HG03064 (cell line): ENCODE data around the gene NALCN.

Experiments used
- ATAC-seq: cut with Tn5 transposase; IDR thresholded peaks from one replicate; pipeline ENCODE4 v1.9.1; 2021; ENCODE audit warnings: low read depth; ENCODE audit not compliant: unreplicated experiment

The NALCN gene

GRCh38 chr13:101144808-101145419 lies 271.4 kb downstream of the NALCN start:
- ATAC-seq, result peak; percentile 71

GRCh38 chr13:101140936-101141335 lies 275.4 kb downstream of the NALCN start:
- no peak for ATAC-seq

GRCh38 chr13:101140087-101140770 lies 276.1 kb downstream of the NALCN start:
- ATAC-seq, result no peak

GRCh38 chr13:101139081-101139480 lies 277.2 kb downstream of the NALCN start:
- ATAC-seq, result no peak

GRCh38 chr13:101127741-101128353 lies 288.5 kb downstream of the NALCN start:
- no peak for ATAC-seq

GRCh38 chr13:101123028-101123427 lies 293.3 kb downstream of the NALCN start:
- ATAC-seq, result no peak

GRCh38 chr13:101121608-101122007 lies 294.7 kb downstream of the NALCN start:
- no peak for ATAC-seq

GRCh38 chr13:101120007-101120406 lies 296.3 kb downstream of the NALCN start:
- ATAC-seq, result no peak

- no peak for ATAC-seq
Observed at GRCh38 chr13:101116826-101117225, 299.5 kb downstream of the NALCN start.

GRCh38 chr13:101116341-101116740 lies 300.0 kb downstream of the NALCN start:
- no peak for ATAC-seq

- no peak for ATAC-seq
Observed at GRCh38 chr13:101115762-101116171, 300.5 kb downstream of the NALCN start.

- ATAC-seq, result no peak
Observed at GRCh38 chr13:101111894-101112293, 304.4 kb downstream of the NALCN start.

GRCh38 chr13:101109005-101109404 lies 307.3 kb downstream of the NALCN start:
- ATAC-seq, result no peak

- ATAC-seq, result no peak
Observed at GRCh38 chr13:101098873-101099272, 317.4 kb downstream of the NALCN start.

- no peak for ATAC-seq
Observed at GRCh38 chr13:101092985-101093384, 323.3 kb downstream of the NALCN start.

GRCh38 chr13:101090287-101090686 lies 326.0 kb downstream of the NALCN start:
- ATAC-seq, result no peak

- ATAC-seq, result no peak
Observed at GRCh38 chr13:101085551-101085950, 330.8 kb downstream of the NALCN start.

- ATAC-seq, result no peak
Observed at GRCh38 chr13:101082441-101082840, 333.9 kb downstream of the NALCN start.

- no peak for ATAC-seq
Observed at GRCh38 chr13:101080616-101081015, 335.7 kb downstream of the NALCN start.

- no peak for ATAC-seq
Observed at GRCh38 chr13:101065329-101065728, 351.0 kb downstream of the NALCN start.

GRCh38 chr13:101059793-101060192 lies 356.5 kb downstream of the NALCN start:
- ATAC-seq, result no peak

GRCh38 chr13:101058841-101059240 lies 357.5 kb downstream of the NALCN start:
- ATAC-seq, result no peak
